Prostate gland (tissue), 2 donors: Measurements from ENCODE around the gene IPCEF1. TPM values are rescaled to one million over a fixed set of nuclear protein-coding genes. Genes with fewer than 3 reads are reported as not detected.

Source experiments
- DNase-seq: peaks from one replicate; pipeline ENCODE4 v3.0.0-alpha.2; 2019; ENCODE audit warnings: low spot score
- H3K27ac ChIP-seq, 2 donors: fragments of 200-600 bp; sonication (generic); 2 replicates each; pipeline ENCODE4 v1.5.1; 2017 to 2019
- H3K27me3 ChIP-seq: fragments of 200-600 bp; sonication (generic); replicated peaks from 2 replicates; pipeline ENCODE4 v1.5.1; 2019; ENCODE audit not compliant: insufficient read depth
- H3K36me3 ChIP-seq, 2 donors: fragments of 200-600 bp; sonication (generic); 1 replicate in 1 of 2; 2 replicates in 1 of 2; pipeline versions ENCODE4 v1.5.1 to v1.8.1; 2017 to 2019
- H3K4me1 ChIP-seq: fragments of 200-600 bp; sonication (generic); replicated peaks from 2 replicates; pipeline ENCODE4 v1.5.1; 2019
- H3K4me3 ChIP-seq, 2 donors: fragments of 200-600 bp; sonication (generic); 2 replicates each; pipeline ENCODE4 v1.5.1; 2017 to 2019
- H3K9me3 ChIP-seq: fragments of 200-600 bp; sonication (generic); 2 replicates; pipeline ENCODE4 v1.5.1; 2017
- POLR2A ChIP-seq: fragments of 450-650 bp; IDR thresholded peaks from one replicate; pipeline ENCODE4 v1.6.1; 2016; ENCODE audit warnings: antibody characterized with exemption, mild to moderate bottlenecking
- POLR2AphosphoS5 ChIP-seq: sonication (generic); formaldehyde crosslinking; IDR thresholded peaks from one replicate; pipeline ENCODE4 v1.6.1; 2017; ENCODE audit warnings: antibody characterized with exemption
- WGBS: methylation state at CpG from one replicate; pipeline ENCODE4 v1.1.5; 2018; 5-methylcytosine and 5-hydroxymethylcytosine counted together
- intact Hi-C: fragments of 100-400 bp; cut with DNase I; formaldehyde crosslinking; loops from one replicate; pipeline ENCODE4 v1.14.2; 2022
- total RNA-seq, 2 donors: library from RNA; depleted of rRNA; stranded (reverse); fragments of >200 nt; gene quantifications; one replicate each; pipeline ENCODE4 v1.1.0, GENCODE V29; 2016
- TF ChIP-seq, protein P1 (sequence below), 4 experiments: fragments of 200-600 bp in 2 of 4; fragments of 450-650 bp in 2 of 4; sonication (generic) in 2 of 4; IDR thresholded peaks; 1 replicate in 3 of 4; 2 replicates in 1 of 4; pipeline ENCODE4 v1.5.1; 2016 to 2019; ENCODE audit warnings: antibody characterized with exemption in 4 of 4, mild to moderate bottlenecking in 2 of 4, moderate library complexity in 2 of 4

Gene IPCEF1
- total RNA-seq, 2 donors from 2014 or later: 1.0 to 6.1 TPM

DNA sequence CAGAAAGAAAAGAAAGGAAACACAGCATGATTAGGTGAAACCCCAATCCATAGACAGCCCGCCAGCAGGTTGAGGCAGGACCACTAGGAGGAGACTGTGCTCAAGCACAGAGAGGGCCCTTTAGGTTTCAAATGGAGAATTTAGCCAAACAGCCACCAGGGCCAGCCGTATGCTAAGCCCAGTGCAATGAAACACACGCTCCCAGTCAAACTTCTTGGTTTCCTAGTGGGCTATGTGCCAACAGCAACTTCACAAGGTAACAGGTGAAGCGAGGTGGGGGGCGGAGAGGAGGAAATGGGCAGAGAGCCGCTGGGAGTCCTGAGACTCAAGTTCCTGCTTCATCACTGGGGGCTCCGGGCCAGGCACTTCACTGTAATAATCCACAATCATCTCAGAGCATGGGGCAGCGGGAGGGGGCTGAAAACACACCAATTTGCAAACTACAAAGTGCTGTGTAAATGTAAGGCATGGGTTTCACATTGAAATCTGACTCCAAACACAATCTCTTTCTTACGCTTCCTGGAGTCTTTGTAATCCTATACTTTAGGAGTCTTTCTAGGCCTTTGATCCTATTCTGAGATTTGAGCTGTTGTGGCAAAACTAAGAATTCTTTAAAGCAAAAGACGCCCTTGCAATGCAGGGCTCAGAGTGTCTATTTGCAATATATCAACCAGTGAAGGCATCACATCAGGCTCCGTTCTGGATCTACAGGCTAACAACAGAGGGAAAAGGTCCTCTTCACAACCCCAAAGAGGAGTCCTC lies 200.3 kb downstream of the IPCEF1 start:
- 36% methylated on average over 11 of the region's 11 CpGs for WGBS
- intact Hi-C loops: loop anchor here (2.0 to 10.0 kb wide), 3 partner anchors 120 to 348 kb away; no protein-coding TSS in a partner anchor
- Histone ChIP-seq H3K36me3 (no peaks in the 10 kb centered on the region), H3K27ac (no peak overlapping the region), H3K4me1 (no peaks in the 10 kb centered on the region), H3K9me3 (no peaks in the 10 kb centered on the region), H3K4me3 (no peak overlapping the region), H3K27me3 (no peaks in the 10 kb centered on the region)
- DNase-seq: peak; percentile 23
- TF ChIP-seq, protein P1, sequence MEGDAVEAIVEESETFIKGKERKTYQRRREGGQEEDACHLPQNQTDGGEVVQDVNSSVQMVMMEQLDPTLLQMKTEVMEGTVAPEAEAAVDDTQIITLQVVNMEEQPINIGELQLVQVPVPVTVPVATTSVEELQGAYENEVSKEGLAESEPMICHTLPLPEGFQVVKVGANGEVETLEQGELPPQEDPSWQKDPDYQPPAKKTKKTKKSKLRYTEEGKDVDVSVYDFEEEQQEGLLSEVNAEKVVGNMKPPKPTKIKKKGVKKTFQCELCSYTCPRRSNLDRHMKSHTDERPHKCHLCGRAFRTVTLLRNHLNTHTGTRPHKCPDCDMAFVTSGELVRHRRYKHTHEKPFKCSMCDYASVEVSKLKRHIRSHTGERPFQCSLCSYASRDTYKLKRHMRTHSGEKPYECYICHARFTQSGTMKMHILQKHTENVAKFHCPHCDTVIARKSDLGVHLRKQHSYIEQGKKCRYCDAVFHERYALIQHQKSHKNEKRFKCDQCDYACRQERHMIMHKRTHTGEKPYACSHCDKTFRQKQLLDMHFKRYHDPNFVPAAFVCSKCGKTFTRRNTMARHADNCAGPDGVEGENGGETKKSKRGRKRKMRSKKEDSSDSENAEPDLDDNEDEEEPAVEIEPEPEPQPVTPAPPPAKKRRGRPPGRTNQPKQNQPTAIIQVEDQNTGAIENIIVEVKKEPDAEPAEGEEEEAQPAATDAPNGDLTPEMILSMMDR (IDR thresholded peaks at IDR 0.05): peak in 2 of 4 experiments; percentile 62 to 80
- TF ChIP-seq POLR2AphosphoS5: no peak

DNA sequence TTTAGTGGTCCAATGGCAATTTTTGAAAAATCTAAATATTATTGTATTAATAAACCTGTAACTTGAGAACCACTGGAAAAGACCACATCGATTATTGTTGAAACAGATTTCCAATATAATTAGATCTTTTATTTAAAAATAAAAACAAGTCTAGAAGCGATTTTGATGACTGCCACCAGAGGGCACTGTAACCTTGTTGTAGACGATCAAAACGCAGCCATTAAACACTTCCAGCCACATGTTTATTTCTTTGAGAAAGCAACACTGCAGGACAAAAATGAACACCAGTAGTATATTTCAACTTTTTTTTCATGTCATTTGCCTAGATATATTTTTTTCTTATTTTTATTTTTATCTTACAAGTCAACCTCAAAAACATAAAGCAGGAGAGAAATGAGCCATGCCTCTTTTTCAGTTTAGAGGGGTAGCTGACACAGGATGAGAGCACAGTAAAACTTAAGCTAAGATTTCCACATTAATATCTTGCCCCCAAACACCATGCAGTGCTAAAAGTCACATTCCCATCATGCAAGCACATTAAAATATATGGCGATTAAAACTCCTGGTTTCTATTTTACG lies 202.1 kb downstream of the IPCEF1 start:
- TF ChIP-seq, protein P1 (IDR thresholded peaks at IDR 0.05): peak; percentile 72 to 91 (median 84)
- TF ChIP-seq POLR2AphosphoS5: peak; percentile 23
- TF ChIP-seq POLR2A: no peak
- no peaks in the 10 kb centered on the region for H3K9me3 ChIP-seq
- WGBS: 29% methylated on average over 6 of the region's 6 CpGs
- H3K4me1 ChIP-seq: no peaks in the 10 kb centered on the region
- intact Hi-C loops: loop anchor here (2.0 to 10.0 kb wide), 3 partner anchors 210 to 350 kb away; no protein-coding TSS in a partner anchor
- no peaks in the 10 kb centered on the region for H3K36me3 ChIP-seq
- peak; percentile 67 for DNase-seq
- H3K27ac ChIP-seq: no peak overlapping the region
- H3K27me3 ChIP-seq: no peaks in the 10 kb centered on the region
- H3K4me3 ChIP-seq: no peak overlapping the region

DNA sequence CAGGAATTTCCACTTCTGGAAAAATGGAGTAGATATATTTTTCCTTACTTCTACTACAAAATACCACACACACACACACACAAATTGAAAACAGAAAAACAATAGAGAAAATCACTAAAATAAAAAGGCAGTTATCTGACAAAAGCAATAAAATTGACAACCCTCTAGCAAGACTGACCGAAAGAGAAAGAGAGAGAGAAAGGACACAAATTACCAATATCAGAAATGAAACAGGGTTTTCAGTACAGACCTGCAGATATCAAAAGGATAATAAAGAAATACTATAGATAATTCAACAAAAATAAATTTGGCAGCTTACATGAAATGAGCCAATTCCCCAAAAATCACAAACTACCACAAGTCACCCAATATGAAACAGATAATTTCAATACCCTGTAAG lies 212.8 kb downstream of the IPCEF1 start:
- TF ChIP-seq POLR2AphosphoS5 (no peak), POLR2A (no peak)
- TF ChIP-seq, protein P1 (IDR thresholded peaks at IDR 0.05): no peak
- WGBS: 73% methylated on average over 1 of the region's 1 CpG
- Histone ChIP-seq H3K4me3 (no peak overlapping the region), H3K27ac (no peak overlapping the region), H3K36me3 (no peaks in the 10 kb centered on the region), H3K9me3 (no peaks in the 10 kb centered on the region), H3K4me1 (no peaks in the 10 kb centered on the region), H3K27me3 (no peaks in the 10 kb centered on the region)
- intact Hi-C loops: no loop called here
- DNase-seq: no peak

DNA sequence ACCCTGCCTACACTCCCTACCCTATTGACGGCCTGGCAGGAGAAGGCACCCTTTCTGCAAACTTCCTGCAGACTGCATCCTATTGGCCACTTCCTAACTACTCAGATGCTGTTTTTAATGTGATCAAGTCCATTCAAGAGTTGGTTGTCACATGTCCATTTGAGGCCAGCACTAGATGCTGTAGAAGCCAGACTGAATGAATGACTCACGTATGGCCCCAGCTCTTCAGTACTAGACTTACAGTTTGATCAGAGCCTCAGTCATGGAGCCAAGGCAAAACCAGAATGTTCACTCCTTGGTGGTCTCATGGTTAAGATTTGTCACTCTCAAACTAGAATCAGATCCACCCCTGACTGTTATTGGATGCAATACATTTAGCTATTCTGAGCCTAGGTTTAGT lies 215.9 kb downstream of the IPCEF1 start:
- TF ChIP-seq, protein P1 (IDR thresholded peaks at IDR 0.05): no peak
- Histone ChIP-seq H3K9me3 (no peaks in the 10 kb centered on the region), H3K4me3 (no peak overlapping the region), H3K36me3 (no peaks in the 10 kb centered on the region), H3K27me3 (no peaks in the 10 kb centered on the region), H3K27ac (no peak overlapping the region), H3K4me1 (no peaks in the 10 kb centered on the region)
- no peak for DNase-seq
- intact Hi-C loops: no loop called here
- WGBS: 70% methylated on average over 2 of the region's 2 CpGs

DNA sequence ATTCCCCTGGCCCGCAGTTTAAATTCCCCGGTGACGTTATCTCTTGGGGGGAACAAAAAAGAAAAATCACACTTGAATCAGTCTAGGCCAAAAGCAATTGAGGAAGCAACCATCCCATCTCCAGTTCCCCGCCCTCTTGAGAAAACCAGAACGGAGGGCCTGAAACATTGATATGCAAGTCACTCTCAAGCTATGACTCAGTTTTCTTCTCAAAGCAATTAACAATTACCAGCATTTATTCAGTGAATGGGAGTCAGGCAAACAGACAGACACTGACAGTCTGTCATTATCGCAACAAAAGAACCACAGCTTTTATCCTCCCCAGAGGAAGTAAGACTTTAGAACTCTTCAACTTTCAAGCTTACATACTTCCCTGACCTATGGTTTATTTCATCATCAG lies 216.7 kb downstream of the IPCEF1 start:
- no peaks in the 10 kb centered on the region for H3K4me1 ChIP-seq
- H3K9me3 ChIP-seq: no peaks in the 10 kb centered on the region
- H3K27ac ChIP-seq: no peak overlapping the region
- H3K36me3 ChIP-seq: no peaks in the 10 kb centered on the region
- DNase-seq: no peak
- H3K27me3 ChIP-seq: no peaks in the 10 kb centered on the region
- intact Hi-C loops: no loop called here
- 79% methylated on average over 6 of the region's 6 CpGs for WGBS
- TF ChIP-seq POLR2A: no peak
- TF ChIP-seq, protein P1 (IDR thresholded peaks at IDR 0.05): no peak
- no peak for TF ChIP-seq POLR2AphosphoS5
- no peak overlapping the region for H3K4me3 ChIP-seq
